Epithelial cell of proximal tubule (primary cell): ENCODE measurements around the gene MLF1. TPM values are rescaled to one million over a fixed set of nuclear protein-coding genes. Genes with fewer than 3 reads are reported as not detected.

Experiments used
- DNase-seq: peaks from one replicate; pipeline ENCODE4 v3.0.0-alpha.2; 2011; ENCODE audit warnings: low read depth
- H3K4me3 ChIP-seq: 2 replicates; pipeline ENCODE4 v1.5.1; 2011; ENCODE audit warnings: low read depth, mild to moderate bottlenecking, low read length
- CTCF ChIP-seq: conservative IDR thresholded peaks from 2 replicates; pipeline ENCODE4 v1.5.1; 2012; ENCODE audit warnings: low read depth, mild to moderate bottlenecking, low read length
- total RNA-seq: library from RNA; depleted of rRNA; stranded (reverse); fragments of >200 nt; gene quantifications from 2 replicates; pipeline ENCODE4 v1.2.3, GENCODE V29; 2015

The MLF1 gene
- total RNA-seq, 1 donor from 2014 or later = 7.6 TPM

GRCh38 chr3:158631981-158632380 is 61.0 kb downstream of the MLF1 start:
- H3K4me3 ChIP-seq = no peak overlapping the region
- DNase-seq = no peak
- no peak for TF ChIP-seq CTCF

- no peak for DNase-seq
- H3K4me3 ChIP-seq = no peak overlapping the region
- TF ChIP-seq CTCF = no peak
Observed at GRCh38 chr3:158640646-158641045, 69.7 kb downstream of the MLF1 start.

- TF ChIP-seq CTCF = no peak
- no peak for DNase-seq
- no peak overlapping the region for H3K4me3 ChIP-seq
Observed at GRCh38 chr3:158642005-158642404, 71.0 kb downstream of the MLF1 start.

- no peak for TF ChIP-seq CTCF
- no peak for DNase-seq
- H3K4me3 ChIP-seq = no peak overlapping the region
Observed at GRCh38 chr3:158642474-158643210, 71.6 kb downstream of the MLF1 start.

- H3K4me3 ChIP-seq = peak within 1 kb of the TSS; percentile 95
- peak; percentile 73 for DNase-seq
- TF ChIP-seq CTCF = peak; percentile 83
Observed at GRCh38 chr3:158644345-158644908, 73.4 kb downstream of the MLF1 start, which contains the start of gene GFM1. GFM1 (plus strand) TSS chr3:158644527; CDS start chr3:158644635, 108 bp downstream.

GRCh38 chr3:158649791-158650190 is 78.8 kb downstream of the MLF1 start:
- TF ChIP-seq CTCF = no peak
- no peak for DNase-seq
- no peak overlapping the region for H3K4me3 ChIP-seq

- no peak overlapping the region for H3K4me3 ChIP-seq
- no peak for DNase-seq
- no peak for TF ChIP-seq CTCF
Observed at GRCh38 chr3:158651192-158651591, 80.2 kb downstream of the MLF1 start.
